Stimulated activated CD8-positive, alpha-beta memory T cell treated with anti-CD3 and anti-CD28 coated beads, Interleukin-7, amount 100 ng/mL, for 4 hours (primary cell): Measurements from ENCODE around the gene HRH3.

Experiments
- DNase-seq, 2 donors: peaks; one replicate each; pipeline ENCODE4 v3.0.0-alpha.2; 2020; ENCODE audit warnings: low read depth in 2 of 2

HRH3 gene

DNA sequence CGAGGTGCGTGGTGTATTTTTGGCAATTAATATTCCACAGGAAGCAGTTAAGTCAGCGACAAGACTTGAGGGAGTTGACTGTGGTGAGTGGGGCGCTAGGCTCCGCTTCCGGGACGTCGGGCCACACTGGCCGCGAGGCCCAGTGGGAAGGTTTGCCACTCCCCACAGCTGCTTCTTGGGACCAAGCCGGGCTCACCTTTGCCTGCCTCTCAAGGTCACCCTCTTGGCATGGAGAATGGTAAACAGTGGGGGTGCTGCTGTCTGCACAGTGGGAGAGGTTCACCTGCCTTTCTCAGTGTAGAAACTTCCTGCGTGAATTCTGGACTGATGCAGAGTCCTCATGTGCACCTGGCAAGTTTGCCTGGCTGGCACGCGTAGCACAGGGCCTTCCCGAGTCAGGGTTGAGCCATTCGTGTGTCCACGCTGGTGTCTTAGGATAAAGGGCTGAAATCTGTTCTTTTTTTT lies 24.6 kb upstream of the HRH3 start:
- DNase-seq: no peak

DNA sequence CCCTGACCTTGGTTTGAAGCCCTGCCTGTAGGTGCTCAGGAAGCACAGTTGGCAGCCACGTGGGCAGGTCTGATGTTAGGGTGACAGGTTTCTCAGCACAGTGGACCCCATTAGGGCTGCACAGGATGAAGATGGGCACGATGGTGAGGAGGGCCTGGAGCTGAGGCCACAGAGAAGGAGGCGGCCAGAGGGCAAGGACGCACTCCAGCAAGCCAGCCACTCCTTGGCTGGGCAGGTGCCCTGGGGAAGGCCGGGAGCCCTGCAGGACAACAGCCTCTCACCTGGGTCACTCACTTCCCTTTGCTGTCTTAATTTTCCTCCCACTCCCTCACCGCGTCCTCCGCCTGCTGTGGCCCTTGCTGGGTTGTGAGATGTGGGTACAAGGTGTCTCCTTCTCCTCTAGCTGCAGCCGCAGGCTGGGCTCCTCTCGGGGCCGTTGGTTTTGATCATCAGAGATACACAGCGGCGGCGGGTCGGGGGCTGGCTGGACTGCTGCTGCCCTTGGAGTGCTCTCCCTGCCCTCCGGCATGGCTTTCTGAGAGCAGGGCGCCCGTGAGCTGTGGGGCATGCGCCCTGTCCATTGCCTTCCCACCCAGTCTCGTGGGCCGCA lies 23.9 kb upstream of the HRH3 start:
- no peak for DNase-seq

- DNase-seq: no peak
Observed at GRCh38 chr20:62243106-62243505, 23.0 kb upstream of the HRH3 start.

GRCh38 chr20:62242176-62242575 lies 22.1 kb upstream of the HRH3 start:
- DNase-seq: no peak

GRCh38 chr20:62241506-62241905 lies 21.4 kb upstream of the HRH3 start:
- no peak for DNase-seq

GRCh38 chr20:62240020-62240685 lies 20.1 kb upstream of the HRH3 start:
- no peak for DNase-seq

DNA sequence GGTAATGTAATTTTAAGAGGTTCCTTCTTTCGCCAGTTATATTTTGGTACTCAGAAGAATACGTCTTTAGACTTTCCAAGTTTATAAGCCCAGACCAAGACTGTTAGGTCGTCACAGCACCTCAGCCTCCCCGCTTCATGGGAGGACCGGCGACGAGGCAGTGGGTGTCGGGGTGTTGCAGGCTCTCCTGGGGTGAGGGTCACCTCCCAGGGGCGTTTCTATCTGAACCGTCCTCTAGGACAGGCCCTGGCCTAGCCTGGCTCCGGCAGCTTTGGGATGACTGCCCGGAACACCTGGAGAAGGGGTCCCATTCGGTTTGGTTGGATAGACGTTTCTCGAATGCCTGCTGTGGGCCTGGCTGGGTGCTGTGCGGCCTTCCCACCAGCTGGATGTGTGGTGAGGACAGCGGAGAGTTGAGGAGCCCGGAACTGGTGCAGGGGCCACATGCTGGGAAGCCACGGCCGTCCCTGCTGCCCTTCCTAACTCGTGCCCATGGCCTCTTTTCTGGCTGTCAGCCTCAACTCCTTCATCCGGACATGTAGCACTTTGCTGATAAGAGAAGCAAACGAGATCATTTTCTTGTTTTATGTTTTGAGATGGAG lies 19.3 kb upstream of the HRH3 start:
- DNase-seq: no peak

GRCh38 chr20:62238569-62239277 lies 18.6 kb upstream of the HRH3 start:
- no peak for DNase-seq

GRCh38 chr20:62237801-62238568 lies 17.9 kb upstream of the HRH3 start, which contains the start of gene OSBPL2:
OSBPL2 (plus strand) TSS chr20:62238521; CDS start chr20:62256185, 17,664 bp downstream.
- peak; percentile 99 to 100 for DNase-seq

GRCh38 chr20:62237514-62237800 lies 17.4 kb upstream of the HRH3 start:
- DNase-seq: no peak

GRCh38 chr20:62236766-62237513 lies 16.9 kb upstream of the HRH3 start:
- no peak for DNase-seq

- DNase-seq: no peak
Observed at GRCh38 chr20:62236200-62236599, 16.1 kb upstream of the HRH3 start.

- DNase-seq: no peak
Observed at GRCh38 chr20:62235777-62236157, 15.7 kb upstream of the HRH3 start.

- no peak for DNase-seq
Observed at GRCh38 chr20:62235001-62235776, 15.1 kb upstream of the HRH3 start.

- DNase-seq: no peak
Observed at GRCh38 chr20:62234339-62234738, 14.3 kb upstream of the HRH3 start.

DNA sequence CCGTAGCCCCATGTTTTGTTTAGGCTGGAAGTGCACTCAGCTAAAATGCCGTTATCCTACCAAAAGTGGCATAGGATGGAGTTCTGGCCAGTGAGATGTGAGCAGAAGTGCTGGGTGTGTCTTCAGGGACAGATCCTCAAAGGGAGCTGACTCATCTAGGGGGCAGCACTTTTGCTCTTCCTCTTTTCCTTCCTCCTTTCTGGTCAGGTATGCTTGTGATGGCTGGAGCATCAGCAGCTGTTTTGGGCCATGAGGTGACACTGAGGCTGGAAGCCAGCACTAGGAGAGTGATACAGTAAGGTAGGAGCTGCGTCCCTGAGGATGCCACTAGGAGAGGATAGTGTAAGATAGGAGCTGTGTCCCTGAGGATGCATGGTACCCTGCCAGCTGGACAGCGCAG lies 13.6 kb upstream of the HRH3 start:
- DNase-seq: no peak

GRCh38 chr20:62232770-62233645 lies 12.9 kb upstream of the HRH3 start:
- DNase-seq: no peak

DNA sequence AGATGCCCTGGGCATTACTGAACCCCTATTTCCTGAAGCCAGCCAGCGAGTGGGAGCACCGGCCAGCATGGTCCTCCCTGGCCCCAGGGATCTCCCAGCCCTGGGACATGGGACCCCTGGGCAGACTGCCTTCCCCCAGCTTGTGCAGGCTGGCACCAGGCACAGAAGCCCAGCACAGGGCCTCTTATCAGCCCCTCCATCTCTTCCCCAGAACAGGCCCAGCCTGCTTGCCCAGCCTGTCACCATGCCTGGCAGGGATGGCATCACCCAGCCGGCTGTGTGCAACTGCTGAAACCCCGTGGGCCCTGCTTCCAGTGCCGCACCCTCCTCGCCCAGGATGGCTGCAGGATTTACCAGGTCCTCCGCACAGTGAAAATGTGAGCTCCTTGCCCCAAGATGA lies 12.1 kb upstream of the HRH3 start:
- no peak for DNase-seq

DNA sequence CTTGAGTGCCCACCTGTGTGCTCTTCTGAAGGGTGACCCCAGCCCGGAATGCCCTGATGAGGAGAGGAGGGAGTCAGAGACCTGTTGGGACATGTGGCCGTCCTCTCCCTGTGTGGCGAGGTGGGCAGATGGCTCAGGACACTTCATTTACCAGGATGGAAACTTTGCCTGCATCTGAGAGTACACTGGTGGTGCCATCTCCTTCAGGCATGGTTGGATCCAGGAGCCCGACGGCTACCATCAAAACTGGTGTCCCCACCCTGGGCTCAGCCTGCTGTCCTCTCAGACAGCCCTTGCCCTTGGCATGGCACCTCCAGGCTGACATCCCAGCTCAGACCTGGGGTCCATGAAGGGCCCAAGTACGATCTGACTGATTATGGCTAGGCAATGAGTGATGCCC lies 11.2 kb upstream of the HRH3 start:
- DNase-seq: no peak

GRCh38 chr20:62230696-62231095 lies 10.6 kb upstream of the HRH3 start:
- DNase-seq: no peak
